ENCODE data around the gene ZNF565.
"Not testable (repeated sequence)": the region's sequence is repeated elsewhere in the genome, so short reads cannot be mapped to it uniquely, and the experiment has no call there.

Gene ZNF565

GRCh38 chr19:36149673-36150406 is 64.6 kb downstream of the ZNF565 start:
- DNase-seq = no peak

GRCh38 chr19:36144624-36145023 is 69.8 kb downstream of the ZNF565 start:
- DNase-seq = no peak

- no peak for DNase-seq
These were observed 72.0 kb downstream of the ZNF565 start for GRCh38 chr19:36142496-36142895.

- no peak for DNase-seq
These were observed 72.4 kb downstream of the ZNF565 start for GRCh38 chr19:36142046-36142445.

DNA sequence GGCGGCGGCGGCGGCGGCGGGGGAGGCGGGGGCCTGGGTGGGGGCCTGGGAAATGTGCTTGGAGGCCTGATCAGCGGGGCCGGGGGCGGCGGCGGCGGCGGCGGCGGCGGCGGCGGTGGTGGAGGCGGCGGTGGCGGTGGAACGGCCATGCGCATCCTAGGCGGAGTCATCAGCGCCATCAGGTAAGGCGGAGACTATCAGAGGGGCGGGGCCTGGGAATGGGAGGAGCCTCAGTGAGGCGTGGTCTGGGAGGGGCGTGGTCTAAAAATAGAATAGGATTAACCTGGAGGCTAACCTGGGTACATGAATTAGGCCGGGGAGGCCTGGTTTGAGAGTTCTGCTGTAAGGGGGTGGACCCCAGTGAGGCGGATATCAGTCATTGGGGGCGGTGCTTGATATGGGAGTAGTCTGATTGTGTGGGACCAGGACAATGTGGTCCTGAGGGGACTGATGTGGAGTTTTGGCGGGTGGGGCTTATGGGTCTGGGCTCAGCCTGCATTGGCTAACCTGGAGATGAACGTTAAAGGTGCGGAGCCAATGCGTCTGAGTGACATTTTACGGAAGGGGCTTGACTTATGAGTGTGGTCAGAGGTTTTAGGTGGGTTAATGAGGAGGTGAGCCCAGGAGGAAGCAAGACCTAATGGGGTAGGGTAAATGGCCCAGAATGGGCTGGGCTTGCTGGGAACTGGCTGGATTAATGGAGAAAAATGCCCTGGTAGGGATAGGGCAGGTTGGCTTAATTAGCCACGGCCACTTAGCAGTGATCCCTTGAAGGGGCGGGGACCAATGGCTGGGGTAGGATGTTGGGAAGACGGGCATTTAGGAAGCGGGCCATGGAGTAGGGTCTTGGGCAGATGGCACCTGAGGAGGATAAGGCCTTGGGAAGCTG is 73.2 kb downstream of the ZNF565 start:
- peak; percentile 10 to 48 for DNase-seq

GRCh38 chr19:36140304-36141038 is 74.0 kb downstream of the ZNF565 start:
- no peak for DNase-seq

DNA sequence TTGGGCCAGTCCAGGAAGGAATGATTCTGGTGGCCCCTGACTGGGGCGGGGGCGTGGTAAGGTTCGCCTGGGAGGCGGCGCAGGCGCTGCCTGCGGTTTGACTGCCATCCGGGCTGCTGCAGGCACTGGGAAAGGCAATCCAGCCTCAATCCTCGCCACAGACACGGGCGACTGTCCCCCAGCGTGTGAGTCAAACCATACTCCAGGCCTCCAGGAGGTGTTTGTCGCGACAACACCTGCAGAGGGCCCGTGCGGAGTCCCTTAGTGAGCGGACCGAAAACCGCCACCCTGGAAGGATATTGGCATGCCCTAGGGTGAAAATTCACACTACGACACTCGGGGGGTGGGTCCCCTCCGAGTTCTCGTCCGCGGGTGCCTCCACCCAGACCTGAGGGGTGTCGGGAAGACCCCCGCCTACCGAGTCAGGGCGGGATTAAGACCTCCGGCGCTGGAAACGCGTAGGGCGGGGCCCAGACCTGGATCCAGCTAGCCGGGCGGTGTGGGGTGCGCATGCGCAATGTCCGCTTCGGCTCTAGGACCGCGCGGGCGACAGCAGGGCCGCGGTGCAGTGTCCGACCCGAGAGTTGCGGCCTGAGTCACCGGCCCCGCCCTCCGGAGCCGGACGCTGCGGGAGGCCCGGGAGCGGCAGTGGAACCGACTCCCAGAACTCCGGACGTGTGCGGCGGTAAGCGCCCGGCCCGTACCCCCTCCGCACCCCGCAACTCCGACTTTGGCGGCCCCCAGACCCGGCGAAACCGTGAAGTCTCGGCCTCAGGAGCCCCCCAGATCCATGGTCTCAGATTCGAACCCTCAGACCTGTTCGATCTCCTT is 74.8 kb downstream of the ZNF565 start, which contains the start of gene CAPNS1:
Gene CAPNS1 (plus strand): TSS at position 594 of the 831 bp plus-strand sequence. CDS start 946 bp downstream, outside the sequence.
- peak; percentile 92 to 96 for DNase-seq

DNA sequence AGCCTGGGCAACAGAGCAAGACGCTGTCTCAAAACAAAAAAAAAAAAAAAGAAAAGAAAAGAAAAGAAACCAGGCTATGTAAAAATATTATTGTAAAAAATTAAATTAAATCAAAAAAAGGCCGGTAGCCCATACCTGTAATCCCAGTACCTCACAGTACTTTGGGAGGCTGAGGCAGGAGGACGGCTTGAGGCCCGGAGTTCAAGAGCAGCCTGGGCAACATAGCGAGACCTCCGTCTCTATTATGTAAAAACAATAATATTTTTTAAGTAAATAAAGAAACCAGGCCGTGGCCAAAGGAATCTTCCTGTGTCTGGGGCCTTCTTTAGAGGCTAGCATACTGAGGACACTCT is 75.4 kb downstream of the ZNF565 start:
- no peak for DNase-seq

DNA sequence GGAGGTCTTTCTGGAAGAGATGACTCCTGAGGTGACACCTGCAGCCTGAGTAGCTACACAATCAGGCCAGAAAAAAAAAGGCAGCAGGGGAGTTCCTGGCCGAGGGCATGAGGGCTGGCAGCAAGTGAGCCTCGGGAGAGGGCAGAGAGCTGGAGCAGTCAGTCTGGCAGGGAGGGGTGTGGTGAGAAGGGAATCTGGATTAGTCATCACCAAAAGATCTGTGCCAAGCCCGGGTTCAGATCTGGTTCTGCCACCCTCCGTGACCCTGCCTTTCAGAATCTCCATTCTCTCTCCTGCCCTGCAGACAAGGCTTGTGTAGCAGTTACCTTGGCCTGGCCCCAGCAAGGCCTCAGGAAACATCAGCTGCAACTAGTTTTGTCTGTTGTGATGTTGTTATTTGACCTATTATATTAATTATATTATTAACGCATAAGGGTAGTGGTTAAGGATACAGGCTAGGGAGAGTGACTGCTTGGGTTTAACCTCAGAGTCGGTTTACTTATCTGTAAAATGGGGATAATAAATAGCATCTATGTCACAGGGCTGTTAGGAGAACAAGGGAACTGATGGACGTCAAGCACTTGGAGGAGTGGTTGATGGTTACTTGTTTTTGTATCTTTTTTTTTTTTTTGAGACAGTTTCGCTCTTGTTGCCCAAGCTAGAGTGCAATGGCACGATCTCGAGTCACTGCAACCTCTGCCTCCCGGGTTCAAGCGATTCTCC is 77.3 kb downstream of the ZNF565 start:
- DNase-seq = no peak

DNA sequence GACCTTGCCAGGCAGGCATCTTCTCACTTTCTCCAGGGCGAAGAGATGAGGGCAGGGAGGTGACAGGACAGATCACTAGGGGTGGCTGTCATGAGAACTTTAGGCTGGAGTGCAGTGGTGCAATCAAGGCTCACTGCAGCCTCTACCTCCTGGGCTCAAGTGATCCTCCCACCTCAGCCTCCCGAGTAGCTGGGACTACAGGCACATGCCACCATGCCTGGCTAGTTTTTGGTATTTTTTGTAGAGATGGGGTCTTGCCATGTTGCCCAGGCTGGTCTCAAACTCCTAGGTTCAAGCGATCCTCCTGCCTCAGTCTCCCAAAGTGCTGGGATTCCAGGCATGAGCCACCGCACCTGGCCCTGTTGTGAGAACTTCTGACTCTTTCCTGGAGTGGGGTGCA is 79.6 kb downstream of the ZNF565 start:
- DNase-seq = not testable (repeated sequence)

All from hippocampal formation (tissue), 2 donors.